Stomach smooth muscle (tissue), 2 donors: Measurements from ENCODE around the gene MMP14.
"Not testable (repeated sequence)": the region's sequence is repeated elsewhere in the genome, so short reads cannot be mapped to it uniquely, and the experiment has no call there.

ENCODE experiments used
- H3K27ac ChIP-seq: one replicate; pipeline ENCODE4 v1.7.0; 2013; ENCODE audit warnings: mild to moderate bottlenecking, low read length, inconsistent platforms
- H3K27me3 ChIP-seq, 2 donors: one replicate each; pipeline ENCODE4 v1.7.0; 2013; ENCODE audit warnings: low read length in 2 of 2; ENCODE audit not compliant: insufficient read depth in 2 of 2, control insufficient read depth in 1 of 2
- H3K36me3 ChIP-seq, 2 donors: one replicate each; pipeline ENCODE4 v1.7.0; 2013; ENCODE audit warnings: low read length in 2 of 2; ENCODE audit not compliant: control insufficient read depth in 2 of 2, insufficient read depth in 2 of 2
- H3K4me1 ChIP-seq: one replicate; pipeline ENCODE4 v1.7.0; 2013; ENCODE audit warnings: low read length; ENCODE audit not compliant: control insufficient read depth, insufficient read depth
- H3K4me3 ChIP-seq, 2 donors: one replicate each; pipeline ENCODE4 v1.7.0; 2013; ENCODE audit warnings: low read length in 2 of 2
- H3K9ac ChIP-seq, 2 donors: one replicate each; pipeline ENCODE4 v1.7.0; 2013; ENCODE audit warnings: low read length in 2 of 2, mild to moderate bottlenecking in 1 of 2
- H3K9me3 ChIP-seq, 2 donors: one replicate each; pipeline ENCODE4 v1.7.0; 2013; ENCODE audit warnings: low read length in 2 of 2; ENCODE audit not compliant: control insufficient read depth in 2 of 2
- donor health status: healthy.
- donor health status: Pancreatic carcinoma.

MMP14 gene

GRCh38 chr14:22849212-22849819 lies 12.9 kb downstream of the MMP14 start:
- H3K9ac ChIP-seq: peak overlapping the region; percentile 39 to 51
- H3K9me3 ChIP-seq: no peaks in the 10 kb centered on the region
- no peaks in the 10 kb centered on the region for H3K27me3 ChIP-seq
- H3K27ac ChIP-seq: peak overlapping the region; percentile 88
- peaks cover 19% of the 10 kb centered on the region in 2 donors for H3K36me3 ChIP-seq
- H3K4me3 ChIP-seq: peak overlapping the region; percentile 12 to 52
- H3K4me1 ChIP-seq: peaks cover 71% of the 10 kb centered on the region

- Histone ChIP-seq H3K4me3 (peak overlapping the region; percentile 40 to 41), H3K9me3 (no peaks in the 10 kb centered on the region), H3K4me1 (peaks cover 61% of the 10 kb centered on the region), H3K27ac (peak overlapping the region; percentile 82), H3K9ac (peak overlapping the region; percentile 31 to 66), H3K27me3 (no peaks in the 10 kb centered on the region), H3K36me3 (peaks cover 3 to 4% of the 10 kb centered on the region in 2 donors)
Measured at GRCh38 chr14:22850944-22851764, 14.8 kb downstream of the MMP14 start.

GRCh38 chr14:22852178-22852577 lies 15.8 kb downstream of the MMP14 start:
- not testable (repeated sequence) for H3K9ac ChIP-seq, H3K27me3 ChIP-seq, H3K27ac ChIP-seq, H3K36me3 ChIP-seq, H3K9me3 ChIP-seq
- H3K4me1 ChIP-seq: peaks cover 51% of the 10 kb centered on the region
- peak overlapping the region in 1 of 2 donors; percentile 79 for H3K4me3 ChIP-seq

- Histone ChIP-seq H3K36me3 (no peaks in the 10 kb centered on the region), H3K9ac (no peak overlapping the region), H3K9me3 (no peaks in the 10 kb centered on the region), H3K4me1 (peaks cover 50% of the 10 kb centered on the region), H3K27me3 (no peaks in the 10 kb centered on the region), H3K4me3 (peak overlapping the region; percentile 79 to 88), H3K27ac (peak overlapping the region; percentile 31)
Measured at GRCh38 chr14:22852599-22852939, 16.2 kb downstream of the MMP14 start.

GRCh38 chr14:22852940-22853767 lies 16.8 kb downstream of the MMP14 start:
- Histone ChIP-seq H3K9ac (peak overlapping the region; percentile 68 to 73), H3K27me3 (no peaks in the 10 kb centered on the region), H3K4me3 (peak overlapping the region; percentile 79 to 88), H3K4me1 (peaks cover 44% of the 10 kb centered on the region), H3K27ac (peak overlapping the region; percentile 31), H3K9me3 (no peaks in the 10 kb centered on the region), H3K36me3 (no peaks in the 10 kb centered on the region)

- not testable (repeated sequence) for H3K4me3 ChIP-seq, H3K9me3 ChIP-seq, H3K27ac ChIP-seq, H3K9ac ChIP-seq, H3K36me3 ChIP-seq, H3K27me3 ChIP-seq
- peaks cover 33% of the 10 kb centered on the region for H3K4me1 ChIP-seq
Measured at GRCh38 chr14:22854296-22854695, 17.9 kb downstream of the MMP14 start.

- Histone ChIP-seq H3K9me3 (no peaks in the 10 kb centered on the region), H3K4me1 (peaks cover 25% of the 10 kb centered on the region), H3K9ac (no peak overlapping the region), H3K4me3 (no peak overlapping the region), H3K27ac (no peak overlapping the region), H3K36me3 (no peaks in the 10 kb centered on the region), H3K27me3 (no peaks in the 10 kb centered on the region)
Measured at GRCh38 chr14:22854963-22855724, 18.8 kb downstream of the MMP14 start.

GRCh38 chr14:22856428-22856827 lies 20.0 kb downstream of the MMP14 start:
- Histone ChIP-seq H3K4me3 (no peak overlapping the region), H3K9me3 (no peaks in the 10 kb centered on the region), H3K36me3 (no peaks in the 10 kb centered on the region), H3K27me3 (no peaks in the 10 kb centered on the region), H3K9ac (no peak overlapping the region), H3K27ac (no peak overlapping the region), H3K4me1 (peaks cover 13% of the 10 kb centered on the region)

- H3K4me1 ChIP-seq, H3K27ac ChIP-seq, H3K36me3 ChIP-seq: not testable (repeated sequence)
Measured at GRCh38 chr14:22860377-22860776, 24.0 kb downstream of the MMP14 start.

GRCh38 chr14:22861651-22862050 lies 25.3 kb downstream of the MMP14 start:
- Histone ChIP-seq H3K27ac (no peak overlapping the region), H3K27me3 (no peaks in the 10 kb centered on the region), H3K36me3 (no peaks in the 10 kb centered on the region), H3K4me3 (no peak overlapping the region), H3K9ac (no peak overlapping the region), H3K9me3 (no peaks in the 10 kb centered on the region), H3K4me1 (no peaks in the 10 kb centered on the region)

More at GRCh38 chr14:22860377-22860776, 24.0 kb downstream of the MMP14 start:
- not testable (repeated sequence) for H3K9me3 ChIP-seq, H3K9ac ChIP-seq, H3K27me3 ChIP-seq, H3K4me3 ChIP-seq
